DMS 273 treated with DMSO at 0.1 percent for 48 hours (cell line): ENCODE measurements around the gene MAFB.

Source experiments
- DNase-seq: peaks from one replicate; lab custom pipeline; 2025; lab: John Stamatoyannopoulos, UW

MAFB gene

GRCh38 chr20:40681165-40681564, 7.9 kb downstream of the MAFB start:
- no peak for DNase-seq

- DNase-seq = no peak
These were observed 8.7 kb downstream of the MAFB start for GRCh38 chr20:40680161-40680959.

- no peak for DNase-seq
These were observed 9.9 kb downstream of the MAFB start for GRCh38 chr20:40679184-40679583.

GRCh38 chr20:40678286-40678875, 10.7 kb downstream of the MAFB start:
- DNase-seq = no peak

- DNase-seq = no peak
These were observed 11.6 kb downstream of the MAFB start for GRCh38 chr20:40677343-40677924.

- no peak for DNase-seq
These were observed 12.4 kb downstream of the MAFB start for GRCh38 chr20:40676491-40677269.

GRCh38 chr20:40675599-40676221, 13.3 kb downstream of the MAFB start:
- DNase-seq = no peak

GRCh38 chr20:40673442-40673841, 15.6 kb downstream of the MAFB start:
- DNase-seq = no peak

- DNase-seq = no peak
These were observed 16.9 kb downstream of the MAFB start for GRCh38 chr20:40672095-40672494.

- DNase-seq = no peak
These were observed 18.8 kb downstream of the MAFB start for GRCh38 chr20:40670253-40670652.

- DNase-seq = no peak
These were observed 19.3 kb downstream of the MAFB start for GRCh38 chr20:40669692-40670091.

- no peak for DNase-seq
These were observed 20.4 kb downstream of the MAFB start for GRCh38 chr20:40668449-40669228.

- no peak for DNase-seq
These were observed 21.5 kb downstream of the MAFB start for GRCh38 chr20:40667503-40667902.

GRCh38 chr20:40666336-40666735, 22.7 kb downstream of the MAFB start:
- no peak for DNase-seq

- no peak for DNase-seq
These were observed 24.1 kb downstream of the MAFB start for GRCh38 chr20:40664891-40665290.

- no peak for DNase-seq
These were observed 24.8 kb downstream of the MAFB start for GRCh38 chr20:40663991-40664880.

- DNase-seq = no peak
These were observed 25.7 kb downstream of the MAFB start for GRCh38 chr20:40663304-40663790.

- no peak for DNase-seq
These were observed 29.5 kb downstream of the MAFB start for GRCh38 chr20:40659567-40659966.

- no peak for DNase-seq
These were observed 30.5 kb downstream of the MAFB start for GRCh38 chr20:40658509-40658908.

GRCh38 chr20:40657526-40657925, 31.5 kb downstream of the MAFB start:
- no peak for DNase-seq
